Measurements from ENCODE around the gene KATNB1.

- TF ChIP-seq CTCF (conservative IDR thresholded peaks at IDR 0.05; ENCODE audit: low read depth in 2 of 2), result no peak
- TF ChIP-seq EZH2phosphoT487 (IDR thresholded peaks at IDR 0.05; ENCODE audit: unreplicated experiment), result no peak
- no peak for TF ChIP-seq POLR2AphosphoS5 (IDR thresholded peaks at IDR 0.05; ENCODE audit: low read depth)
Observed at GRCh38 chr16:57764341-57765159, 29.0 kb downstream of the KATNB1 start.

Data from GM23338 (cell line).